Endothelial cell of umbilical vein (primary cell): Measurements from ENCODE around the gene HSD17B13. TPM values are rescaled to one million over a fixed set of nuclear protein-coding genes. Genes with fewer than 3 reads are reported as not detected.

ENCODE experiments used
- BruUV-seq: library from RNA; stranded (reverse); fragments of 400-500 nt; replicated peaks from 2 replicates; lab custom pipeline; 2021; lab: Mats Ljungman, UMichigan
- CTCF ChIA-PET: fragments of 300-600, 350-600 bp; sonication (Branson Sonifier 250); formaldehyde crosslinking; loops from one replicate; lab custom pipeline; 2021; ENCODE audit warnings: antibody characterized with exemption, inconsistent platforms; lab: Charles Lee
- POLR2A ChIA-PET: fragments of 300-600, 350-600 bp; sonication (Branson Sonifier 250); formaldehyde crosslinking; loops from one replicate; lab custom pipeline; 2021; ENCODE audit warnings: antibody characterized with exemption, inconsistent platforms; lab: Charles Lee
- DNase-seq: peaks from one replicate; pipeline ENCODE4 v3.0.0-alpha.2; 2011; ENCODE audit warnings: low read depth, low spot score
- FAIRE-seq: peaks from 2 replicates; lab custom pipeline; 2011; peaks lifted over from hg19 to GRCh38; lab: Jason Lieb, UNC
- H2AFZ ChIP-seq: 2 replicates; pipeline ENCODE4 v1.6.0; 2012; ENCODE audit warnings: low read depth, low read length, control low read depth, inconsistent platforms
- H3K27ac ChIP-seq: 2 replicates; pipeline ENCODE4 v1.5.1; 2011; ENCODE audit warnings: low read depth, mild to moderate bottlenecking, control low read depth, low read length, moderate library complexity; ENCODE audit not compliant: insufficient read depth
- H3K27me3 ChIP-seq, 2 experiments: 2 replicates each; pipeline versions ENCODE4 v1.6.0 to v1.6.1; 2011; ENCODE audit warnings: low read length in 2 of 2, mixed read lengths in 1 of 2; ENCODE audit not compliant: control insufficient read depth in 2 of 2, insufficient read depth in 2 of 2
- H3K36me3 ChIP-seq, 2 experiments: 2 replicates in 1 of 2; 3 replicates in 1 of 2; pipeline ENCODE4 v1.5.1; 2011; ENCODE audit warnings: low read length in 2 of 2, mild to moderate bottlenecking in 1 of 2, moderate library complexity in 1 of 2; ENCODE audit not compliant: control insufficient read depth in 2 of 2, insufficient read depth in 2 of 2; ENCODE audit errors: extremely low read depth in 1 of 2
- H3K4me1 ChIP-seq: 3 replicates; pipeline ENCODE4 v1.5.1; 2011; ENCODE audit warnings: mild to moderate bottlenecking, low read length; ENCODE audit not compliant: control insufficient read depth, insufficient read depth; ENCODE audit errors: extremely low read depth
- H3K4me2 ChIP-seq: 2 replicates; pipeline ENCODE4 v1.6.1; 2011; ENCODE audit warnings: low read length, control low read depth, mixed read lengths; ENCODE audit not compliant: insufficient read depth
- H3K4me3 ChIP-seq, 3 experiments: fragments of 200-600 bp in 1 of 3; sonication (generic), shearing (Covaris generic) in 1 of 3; replicated peaks in 1 of 3; 2 replicates each; pipeline ENCODE4 v1.5.1; 2011 to 2016; ENCODE audit warnings: control low read depth in 3 of 3, low read length in 3 of 3, mild to moderate bottlenecking in 2 of 3, inconsistent platforms in 1 of 3, low read depth in 1 of 3, moderate library complexity in 1 of 3; ENCODE audit not compliant: insufficient read depth in 1 of 3
- H3K79me2 ChIP-seq: 2 replicates; pipeline ENCODE4 v1.6.0; 2012; ENCODE audit warnings: low read length, inconsistent platforms; ENCODE audit not compliant: control insufficient read depth, insufficient read depth
- H3K9ac ChIP-seq: replicated peaks from 2 replicates; pipeline ENCODE3; 2011; ENCODE audit warnings: low read length, control low read depth; ENCODE audit not compliant: insufficient read depth; ENCODE audit errors: extremely low read depth
- H3K9me1 ChIP-seq: replicated peaks from 3 replicates; pipeline ENCODE4 v1.6.0; 2011; ENCODE audit warnings: mild to moderate bottlenecking, low read length; ENCODE audit not compliant: control insufficient read depth, insufficient read depth; ENCODE audit errors: extremely low read depth
- H3K9me3 ChIP-seq: replicated peaks from 2 replicates; pipeline ENCODE4 v1.5.1; 2012; ENCODE audit warnings: low read length, inconsistent platforms; ENCODE audit not compliant: control insufficient read depth, insufficient read depth
- H4K20me1 ChIP-seq: replicated peaks from 2 replicates; pipeline ENCODE3; 2011; ENCODE audit warnings: mild to moderate bottlenecking, low read length; ENCODE audit not compliant: control insufficient read depth, insufficient read depth; ENCODE audit errors: extremely low read depth
- CTCF ChIP-seq, 2 donors: IDR thresholded peaks; 1 replicate in 1 of 2; 2 replicates in 1 of 2; pipeline ENCODE4 v1.5.1; 2011; ENCODE audit warnings: low read length in 2 of 2, mild to moderate bottlenecking in 2 of 2, moderate library complexity in 2 of 2, control low read depth in 1 of 2, inconsistent platforms in 1 of 2, low read depth in 1 of 2; ENCODE audit not compliant: insufficient read depth in 1 of 2; ENCODE audit errors: extremely low read depth in 1 of 2
- EZH2 ChIP-seq: IDR thresholded peaks from 2 replicates; pipeline ENCODE4 v1.6.1; 2012; ENCODE audit warnings: borderline replicate concordance, low read depth, mild to moderate bottlenecking, moderate library complexity, low read length, inconsistent platforms; ENCODE audit not compliant: severe bottlenecking
- FOS ChIP-seq: IDR thresholded peaks from 2 replicates; pipeline ENCODE4 v1.6.1; 2011; ENCODE audit warnings: mild to moderate bottlenecking, low read length, moderate library complexity, borderline replicate concordance; ENCODE audit not compliant: insufficient read depth
- GATA2 ChIP-seq: IDR thresholded peaks from 2 replicates; pipeline ENCODE4 v1.7.0; 2011; ENCODE audit warnings: low read depth, mild to moderate bottlenecking, moderate library complexity, mixed read lengths, low read length; ENCODE audit not compliant: insufficient read length, insufficient read depth
- JUN ChIP-seq: IDR thresholded peaks from 2 replicates; pipeline ENCODE4 v1.6.1; 2011; ENCODE audit warnings: borderline replicate concordance, low read depth; ENCODE audit not compliant: insufficient read length, insufficient read depth
- MAX ChIP-seq: IDR thresholded peaks from 2 replicates; pipeline ENCODE4 v1.6.1; 2011; ENCODE audit not compliant: insufficient read depth, insufficient read length
- MYC ChIP-seq: IDR thresholded peaks from one replicate; pipeline ENCODE4 v1.6.1; 2011; ENCODE audit warnings: mild to moderate bottlenecking, low read depth, low read length
- POLR2A ChIP-seq: IDR thresholded peaks from 2 replicates; pipeline ENCODE4 v1.6.1; 2012; ENCODE audit warnings: low read depth, mild to moderate bottlenecking, control low read depth, low read length
- POLR2AphosphoS5 ChIP-seq: IDR thresholded peaks from 2 replicates; pipeline ENCODE4 v1.6.1; 2012; ENCODE audit warnings: low read depth, mild to moderate bottlenecking, control low read depth, low read length, moderate library complexity; ENCODE audit not compliant: insufficient read depth
- dilution Hi-C: fragments of 300-500 bp; cut with MboI; formaldehyde crosslinking; loops from one replicate; pipeline ENCODE4 v1.15.0; 2019; ENCODE audit warnings: low sequenced_read_pairs; ENCODE audit not compliant: extremely low pct_ligation_motif_present
- intact Hi-C: fragments of 100-400 bp; cut with micrococcal nuclease; formaldehyde crosslinking; loops from one replicate; pipeline ENCODE4 v1.10.0; 2022
- polyA plus RNA-seq, 4 experiments: library from polyadenylated mRNA; depleted of rRNA in 3 of 4; stranded (reverse) in 3 of 4; unstranded in 1 of 4; fragments of >200 nt; gene quantifications; 2 replicates each; pipeline versions ENCODE4 v1.2.1 to v1.2.3, GENCODE V29; 2011 to 2012; ENCODE audit warnings: missing spikeins in 1 of 4
- total RNA-seq: library from RNA; stranded (reverse); gene quantifications from 2 replicates; pipeline ENCODE4 v1.2.3, GENCODE V29; 2021

The HSD17B13 gene
- total and polyA plus RNA-seq, 2 donors (not counting 3 experiments of a cell fraction or from before 2014, with no cell fraction given) = 0.07 TPM; not detected in 1

GRCh38 chr4:87311684-87312083 is 11.0 kb downstream of the HSD17B13 start:
- dilution Hi-C loops = no loop called here
- Histone ChIP-seq H3K9ac (no peak overlapping the region), H3K4me2 (no peak overlapping the region), H3K4me3 (no peak overlapping the region), H3K27ac (no peak overlapping the region), H3K9me1 (no peaks in the 10 kb centered on the region), H3K27me3 (no peaks in the 10 kb centered on the region), H3K4me1 (no peaks in the 10 kb centered on the region), H4K20me1 (no peaks in the 10 kb centered on the region), H2AFZ (no peak overlapping the region), H3K36me3 (no peaks in the 10 kb centered on the region), H3K9me3 (no peaks in the 10 kb centered on the region), H3K79me2 (no peaks in the 10 kb centered on the region)
- POLR2A ChIA-PET = no interaction called here
- no peak for FAIRE-seq
- intact Hi-C loops = no loop called here
- TF ChIP-seq MAX = no peak
- TF ChIP-seq JUN = no peak
- TF ChIP-seq FOS = no peak
- no peak for TF ChIP-seq EZH2
- TF ChIP-seq CTCF (IDR thresholded peaks at IDR 0.05; ENCODE audit: extremely low read depth in 1 of 2, insufficient read depth in 1 of 2, low read depth in 1 of 2, low read length in 2 of 2) = no peak
- no peak for TF ChIP-seq POLR2A
- TF ChIP-seq MYC = no peak
- TF ChIP-seq GATA2 = no peak
- TF ChIP-seq POLR2AphosphoS5 = no peak
- no peak for DNase-seq
- CTCF ChIA-PET = no interaction called here
- BruUV-seq = no TSS peak
